GM18507 (cell line): Measurements from ENCODE around the gene RIPOR3.
"Not testable (repeated sequence)": the region's sequence is repeated elsewhere in the genome, so short reads cannot be mapped to it uniquely, and the experiment has no call there.

Source experiments
- DNase-seq: peaks from one replicate; pipeline ENCODE4 v3.0.0; 2011; ENCODE audit warnings: low read depth; ENCODE audit not compliant: insufficient read length; ENCODE audit errors: extremely low spot score
- FAIRE-seq: peaks from 2 replicates; lab custom pipeline; 2011; peaks lifted over from hg19 to GRCh38; lab: Jason Lieb, UNC

Gene RIPOR3

GRCh38 chr20:50709636-50709973 lies 18.3 kb upstream of the RIPOR3 start:
- no peak for FAIRE-seq
- DNase-seq: no peak

GRCh38 chr20:50708845-50709635 lies 17.7 kb upstream of the RIPOR3 start:
- FAIRE-seq (no peak), DNase-seq (no peak)

- FAIRE-seq: no peak
- no peak for DNase-seq
Measured at GRCh38 chr20:50704971-50705370, 13.6 kb upstream of the RIPOR3 start.

- FAIRE-seq (no peak), DNase-seq (no peak)
Measured at GRCh38 chr20:50704514-50704913, 13.2 kb upstream of the RIPOR3 start.

- not testable (repeated sequence) for FAIRE-seq
Measured at GRCh38 chr20:50703651-50704438, 12.5 kb upstream of the RIPOR3 start.

GRCh38 chr20:50701041-50701963 lies 10.0 kb upstream of the RIPOR3 start:
- FAIRE-seq (no peak), DNase-seq (no peak)

More at GRCh38 chr20:50703651-50704438, 12.5 kb upstream of the RIPOR3 start:
- not testable (repeated sequence) for DNase-seq

GRCh38 chr20:50699688-50700087 lies 8.3 kb upstream of the RIPOR3 start:
- no peak for FAIRE-seq
- no peak for DNase-seq

GRCh38 chr20:50698255-50698654 lies 6.9 kb upstream of the RIPOR3 start:
- not testable (repeated sequence) for FAIRE-seq, DNase-seq

- DNase-seq (no peak), FAIRE-seq (no peak)
Measured at GRCh38 chr20:50695135-50695872, 4.0 kb upstream of the RIPOR3 start.

- FAIRE-seq: no peak
Measured at GRCh38 chr20:50694379-50695134, 3.2 kb upstream of the RIPOR3 start.

GRCh38 chr20:50693001-50693400 lies 1.7 kb upstream of the RIPOR3 start:
- FAIRE-seq (no peak), DNase-seq (no peak)

More at GRCh38 chr20:50694379-50695134, 3.2 kb upstream of the RIPOR3 start:
- no peak for DNase-seq

- FAIRE-seq: no peak
- no peak for DNase-seq
Measured at GRCh38 chr20:50692552-50692933, 1.2 kb upstream of the RIPOR3 start.

GRCh38 chr20:50691573-50692551 lies 520 bp upstream of the RIPOR3 start:
- DNase-seq: no peak

GRCh38 chr20:50689864-50690649 lies 1.3 kb downstream of the RIPOR3 start:
- DNase-seq (no peak), FAIRE-seq (no peak)

More at GRCh38 chr20:50691573-50692551, 520 bp upstream of the RIPOR3 start:
- FAIRE-seq: no peak

GRCh38 chr20:50688256-50688975 lies 2.9 kb downstream of the RIPOR3 start:
- no peak for DNase-seq
- no peak for FAIRE-seq

GRCh38 chr20:50686821-50687220 lies 4.5 kb downstream of the RIPOR3 start:
- DNase-seq (no peak), FAIRE-seq (no peak)
